HUES6 (cell line): ENCODE data around the gene CRYBG2.
"Not testable (repeated sequence)": the region's sequence is repeated elsewhere in the genome, so short reads cannot be mapped to it uniquely, and the experiment has no call there.

Source experiments
- H3K27ac ChIP-seq: 2 replicates; pipeline ENCODE4 v1.7.0; 2013; ENCODE audit warnings: low read depth, mild to moderate bottlenecking, low read length, inconsistent platforms
- H3K27me3 ChIP-seq: 2 replicates; pipeline ENCODE4 v1.6.1; 2013; ENCODE audit warnings: low read length; ENCODE audit not compliant: control insufficient read depth, insufficient read depth
- H3K36me3 ChIP-seq: 2 replicates; pipeline ENCODE4 v1.6.1; 2013; ENCODE audit warnings: low read length; ENCODE audit not compliant: control insufficient read depth, insufficient read depth
- H3K4me1 ChIP-seq: 2 replicates; pipeline ENCODE4 v1.6.1; 2013; ENCODE audit warnings: low read length; ENCODE audit not compliant: control insufficient read depth, insufficient read depth
- H3K4me3 ChIP-seq: 2 replicates; pipeline ENCODE4 v1.5.1; 2013; ENCODE audit warnings: low read depth, low read length
- H3K9ac ChIP-seq: one replicate; pipeline ENCODE4 v1.6.1; 2013; ENCODE audit warnings: mild to moderate bottlenecking, low read length
- H3K9me3 ChIP-seq: 2 replicates; pipeline ENCODE4 v1.6.1; 2013; ENCODE audit warnings: low read depth, low read length; ENCODE audit not compliant: control insufficient read depth, insufficient read depth

Gene CRYBG2

GRCh38 chr1:26346274-26347033 lies 7.5 kb downstream of the CRYBG2 start:
- no peak overlapping the region for H3K9ac ChIP-seq
- H3K27me3 ChIP-seq: no peaks in the 10 kb centered on the region
- H3K9me3 ChIP-seq: no peaks in the 10 kb centered on the region
- H3K27ac ChIP-seq: no peak overlapping the region
- H3K4me1 ChIP-seq: peaks cover 17% of the 10 kb centered on the region; the same call in 1 of the 2 replicates
- no peaks in the 10 kb centered on the region for H3K36me3 ChIP-seq
- H3K4me3 ChIP-seq: no peak overlapping the region

GRCh38 chr1:26345718-26346117 lies 8.2 kb downstream of the CRYBG2 start:
- Histone ChIP-seq H3K4me1 (peaks cover 10% of the 10 kb centered on the region; the same call in 1 of the 2 replicates), H3K9me3 (no peaks in the 10 kb centered on the region), H3K36me3 (no peaks in the 10 kb centered on the region), H3K9ac (no peak overlapping the region), H3K27me3 (no peaks in the 10 kb centered on the region), H3K27ac (no peak overlapping the region), H3K4me3 (no peak overlapping the region)

- no peak overlapping the region for H3K4me3 ChIP-seq
- H3K27ac ChIP-seq: no peak overlapping the region
Measured at GRCh38 chr1:26344147-26344920, 9.6 kb downstream of the CRYBG2 start.

GRCh38 chr1:26340047-26340481 lies 13.9 kb downstream of the CRYBG2 start:
- Histone ChIP-seq H3K36me3 (no peaks in the 10 kb centered on the region), H3K27me3 (peaks cover 11% of the 10 kb centered on the region; the same call in 1 of the 2 replicates), H3K27ac (no peak overlapping the region), H3K4me1 (peaks cover 18% of the 10 kb centered on the region), H3K4me3 (no peak overlapping the region), H3K9me3 (no peaks in the 10 kb centered on the region), H3K9ac (no peak overlapping the region)

More at GRCh38 chr1:26344147-26344920, 9.6 kb downstream of the CRYBG2 start:
- H3K4me1 ChIP-seq: no peaks in the 10 kb centered on the region; the same call in 1 of the 2 replicates
- no peaks in the 10 kb centered on the region for H3K27me3 ChIP-seq
- no peaks in the 10 kb centered on the region for H3K36me3 ChIP-seq
- H3K9ac ChIP-seq: no peak overlapping the region
- no peaks in the 10 kb centered on the region for H3K9me3 ChIP-seq

- Histone ChIP-seq H3K27me3 (peaks cover 11% of the 10 kb centered on the region; the same call in 1 of the 2 replicates), H3K36me3 (no peaks in the 10 kb centered on the region), H3K4me3 (no peak overlapping the region), H3K4me1 (peaks cover 21% of the 10 kb centered on the region), H3K27ac (no peak overlapping the region), H3K9me3 (no peaks in the 10 kb centered on the region), H3K9ac (no peak overlapping the region)
Measured at GRCh38 chr1:26338670-26339069, 15.3 kb downstream of the CRYBG2 start.

- no peak overlapping the region for H3K4me3 ChIP-seq
- H3K27ac ChIP-seq: no peak overlapping the region
- peaks cover 11% of the 10 kb centered on the region; the same call in 1 of the 2 replicates for H3K27me3 ChIP-seq
- H3K9me3 ChIP-seq: no peaks in the 10 kb centered on the region
- H3K4me1 ChIP-seq: peaks cover 21% of the 10 kb centered on the region
- H3K9ac ChIP-seq: no peak overlapping the region
- no peaks in the 10 kb centered on the region for H3K36me3 ChIP-seq
Measured at GRCh38 chr1:26337625-26338024, 16.3 kb downstream of the CRYBG2 start.

GRCh38 chr1:26337206-26337535 lies 16.8 kb downstream of the CRYBG2 start:
- H3K9me3 ChIP-seq: no peaks in the 10 kb centered on the region
- H3K36me3 ChIP-seq: no peaks in the 10 kb centered on the region
- no peak overlapping the region for H3K27ac ChIP-seq
- peak overlapping the region; percentile 87; the same call in 1 of the 2 replicates for H3K4me3 ChIP-seq
- H3K27me3 ChIP-seq: peaks cover 11% of the 10 kb centered on the region; the same call in 1 of the 2 replicates
- peaks cover 21% of the 10 kb centered on the region for H3K4me1 ChIP-seq
- no peak overlapping the region for H3K9ac ChIP-seq

GRCh38 chr1:26336477-26337205 lies 17.3 kb downstream of the CRYBG2 start:
- peak overlapping the region; percentile 68 for H3K9ac ChIP-seq

GRCh38 chr1:26335774-26336476 lies 18.0 kb downstream of the CRYBG2 start:
- peaks cover 11% of the 10 kb centered on the region; the same call in 1 of the 2 replicates for H3K27me3 ChIP-seq
- peaks cover 21% of the 10 kb centered on the region for H3K4me1 ChIP-seq
- peak overlapping the region; percentile 68 for H3K9ac ChIP-seq
- H3K4me3 ChIP-seq: peak overlapping the region; percentile 87
- H3K9me3 ChIP-seq: no peaks in the 10 kb centered on the region
- no peak overlapping the region for H3K27ac ChIP-seq
- peaks cover 8% of the 10 kb centered on the region for H3K36me3 ChIP-seq

More at GRCh38 chr1:26336477-26337205, 17.3 kb downstream of the CRYBG2 start:
- peaks cover 1% of the 10 kb centered on the region for H3K36me3 ChIP-seq
- peak overlapping the region; percentile 87 for H3K4me3 ChIP-seq
- H3K9me3 ChIP-seq: no peaks in the 10 kb centered on the region
- peaks cover 11% of the 10 kb centered on the region; the same call in 1 of the 2 replicates for H3K27me3 ChIP-seq
- peaks cover 21% of the 10 kb centered on the region for H3K4me1 ChIP-seq
- H3K27ac ChIP-seq: no peak overlapping the region

GRCh38 chr1:26333312-26333711 lies 20.6 kb downstream of the CRYBG2 start:
- not testable (repeated sequence) for H3K4me3 ChIP-seq, H3K9ac ChIP-seq
- peaks cover 11% of the 10 kb centered on the region; the same call in 1 of the 2 replicates for H3K27me3 ChIP-seq

More at GRCh38 chr1:26333312-26333711, 20.6 kb downstream of the CRYBG2 start:
- not testable (repeated sequence) for H3K9me3 ChIP-seq, H3K27ac ChIP-seq
- peaks cover 14% of the 10 kb centered on the region for H3K36me3 ChIP-seq
- peaks cover 27% of the 10 kb centered on the region for H3K4me1 ChIP-seq
